Measurements from ENCODE around the gene PRRC2B.

Gene PRRC2B

DNA sequence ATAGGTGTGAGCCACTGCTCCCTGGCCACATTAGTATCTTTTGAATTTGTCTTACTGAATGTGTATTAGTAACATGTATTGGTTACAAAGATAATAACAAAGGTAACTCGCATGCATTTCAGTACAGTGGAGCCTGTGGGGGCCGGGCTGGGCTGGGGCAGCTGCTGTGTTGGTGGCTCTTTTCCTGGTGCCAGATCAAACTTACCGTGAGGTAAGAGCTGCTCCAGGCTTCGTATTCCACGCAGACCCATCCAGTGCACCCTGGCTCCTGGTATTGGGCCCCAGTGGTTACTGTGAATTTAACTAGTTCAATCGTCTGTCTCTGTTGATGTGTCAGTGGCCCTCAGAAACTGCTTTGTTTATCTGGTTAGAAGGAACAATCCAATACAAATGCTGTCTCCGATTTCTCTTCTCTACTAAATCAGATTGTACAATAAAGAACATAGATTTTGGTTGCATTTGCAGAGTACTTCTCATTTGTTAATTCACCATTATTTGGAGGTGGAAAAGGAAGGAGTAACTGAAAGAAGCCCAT is 15.6 kb downstream of the PRRC2B start:
- DNase-seq (ENCODE audit: low read depth), result no peak

DNA sequence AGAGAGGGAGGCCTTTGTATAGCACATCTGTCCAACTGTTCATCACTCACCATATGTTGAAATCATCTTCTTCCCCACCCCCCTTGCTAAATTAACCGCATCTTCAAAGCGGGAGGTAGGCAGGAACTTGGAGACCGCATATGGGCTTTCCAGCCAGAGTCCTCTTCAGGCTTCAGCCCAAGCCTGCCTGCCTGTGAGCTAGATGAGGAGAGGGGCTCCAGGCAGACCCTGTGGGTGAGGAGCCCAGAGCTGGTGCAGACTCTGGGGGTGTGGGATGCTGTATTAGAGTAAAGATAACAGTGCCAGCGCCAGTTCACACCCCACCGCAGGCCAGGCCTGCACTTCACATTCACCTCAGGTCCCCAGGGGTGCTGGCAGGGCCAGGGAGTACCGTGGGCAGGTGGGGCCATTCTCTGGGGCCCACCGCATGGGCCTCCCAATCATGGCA is 16.2 kb downstream of the PRRC2B start:
- no peak for DNase-seq (ENCODE audit: low read depth)

DNA sequence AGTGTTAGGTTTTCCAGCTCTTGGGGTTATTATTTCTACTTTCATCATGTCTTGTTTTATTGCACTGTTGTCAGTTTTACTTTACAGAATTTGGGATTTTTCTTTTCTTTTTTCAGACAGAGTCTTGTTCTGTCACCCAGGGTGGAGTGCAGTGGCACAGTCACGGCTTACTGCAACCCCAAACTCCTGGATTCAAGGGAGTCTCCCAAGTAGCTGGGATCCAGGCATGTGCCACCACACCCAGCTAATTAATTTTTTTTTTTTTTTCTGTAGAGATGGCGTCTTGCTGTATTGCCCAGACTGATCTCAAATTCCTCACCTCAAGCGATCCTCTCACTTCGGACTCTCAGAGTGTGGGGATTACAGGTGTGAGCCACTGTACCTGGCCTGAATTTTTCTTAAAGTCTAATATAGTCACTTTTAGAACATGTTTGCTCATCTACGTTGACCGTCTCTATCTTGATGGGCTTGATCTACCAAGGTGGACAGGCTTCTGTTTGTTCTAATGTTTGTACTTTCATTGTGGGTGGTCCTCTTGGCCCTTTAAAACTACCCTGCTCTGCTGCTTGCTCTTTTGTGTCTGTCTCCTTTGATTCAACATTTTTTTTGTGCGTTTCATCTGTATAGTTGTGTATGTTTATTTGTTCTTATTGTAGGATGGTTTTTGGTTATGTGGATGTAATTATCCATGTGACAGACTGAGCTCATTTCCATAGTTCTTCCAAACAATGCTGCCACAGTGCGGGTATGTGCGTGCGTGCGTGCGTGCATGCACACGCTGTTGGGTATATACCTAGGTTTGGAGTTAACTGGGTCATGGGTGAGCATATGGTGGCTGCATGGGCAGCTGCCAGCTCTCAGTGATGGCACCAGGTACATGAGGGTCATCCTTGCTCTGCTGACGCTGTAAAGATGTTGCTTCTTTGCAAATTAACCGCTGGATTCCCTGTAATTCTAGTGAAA is 18.1 kb downstream of the PRRC2B start:
- DNase-seq (ENCODE audit: low read depth), result no peak

DNA sequence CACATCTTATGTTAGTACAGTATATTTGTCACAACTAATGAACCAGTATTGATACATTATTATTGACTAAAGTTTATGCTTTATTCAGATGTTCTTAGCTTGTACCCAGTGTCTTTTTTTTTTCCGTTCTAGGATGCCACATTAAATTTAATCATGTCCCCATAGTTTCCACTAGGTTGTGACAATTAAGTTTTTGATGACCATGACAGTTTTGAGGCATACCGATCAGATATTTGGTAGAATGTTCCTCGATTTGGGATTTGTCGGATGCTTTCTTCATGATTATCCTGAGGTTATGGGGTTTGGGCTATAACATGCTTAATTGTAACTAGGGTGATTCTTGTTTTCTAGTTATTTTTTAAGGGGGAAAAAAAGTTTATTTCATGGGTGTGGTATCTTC is 22.6 kb downstream of the PRRC2B start:
- no peak for DNase-seq (ENCODE audit: low read depth)

DNA sequence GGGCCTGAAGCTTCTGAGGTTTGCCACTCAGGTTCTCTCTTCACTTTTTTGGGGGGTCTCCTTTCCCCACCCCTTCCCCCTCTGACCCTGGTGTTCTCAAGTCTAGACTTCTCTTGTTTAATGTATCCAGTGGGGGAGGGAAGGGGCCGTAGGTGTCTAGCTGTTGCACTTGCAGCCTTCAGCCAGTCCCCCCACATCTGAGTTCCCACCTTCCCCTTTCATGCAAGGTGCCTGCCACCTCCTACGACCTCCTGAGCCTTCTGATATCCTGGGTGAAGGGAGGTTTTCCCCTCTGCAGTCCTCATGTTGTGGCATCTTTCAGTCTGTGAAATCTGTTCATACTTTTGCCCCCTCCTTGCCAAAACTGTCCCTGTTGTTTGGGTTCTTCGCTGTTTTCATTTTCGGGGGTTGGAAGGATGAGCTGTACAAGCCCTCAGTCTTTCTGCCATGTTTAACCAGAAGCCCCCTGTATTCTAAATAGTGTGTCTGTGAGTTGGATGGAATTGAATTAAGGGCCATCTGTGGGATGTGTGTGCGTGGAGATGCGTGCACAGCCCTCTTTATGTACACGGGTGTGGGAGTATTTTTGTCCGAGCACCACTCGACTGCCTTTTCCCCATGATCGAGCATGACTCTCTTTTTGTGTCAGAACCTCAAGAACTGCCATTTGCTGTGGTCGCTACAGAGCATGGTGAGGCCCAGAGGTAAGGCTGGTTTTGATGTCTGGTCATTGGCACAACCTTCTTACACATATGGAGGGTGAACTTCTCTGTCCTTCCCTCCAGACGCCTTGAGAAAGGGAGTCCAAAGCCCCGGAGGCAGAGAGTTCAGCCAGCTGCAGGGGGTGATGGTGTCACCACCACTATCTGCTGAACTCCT is 23.6 kb downstream of the PRRC2B start:
- no peak for DNase-seq (ENCODE audit: low read depth)

DNA sequence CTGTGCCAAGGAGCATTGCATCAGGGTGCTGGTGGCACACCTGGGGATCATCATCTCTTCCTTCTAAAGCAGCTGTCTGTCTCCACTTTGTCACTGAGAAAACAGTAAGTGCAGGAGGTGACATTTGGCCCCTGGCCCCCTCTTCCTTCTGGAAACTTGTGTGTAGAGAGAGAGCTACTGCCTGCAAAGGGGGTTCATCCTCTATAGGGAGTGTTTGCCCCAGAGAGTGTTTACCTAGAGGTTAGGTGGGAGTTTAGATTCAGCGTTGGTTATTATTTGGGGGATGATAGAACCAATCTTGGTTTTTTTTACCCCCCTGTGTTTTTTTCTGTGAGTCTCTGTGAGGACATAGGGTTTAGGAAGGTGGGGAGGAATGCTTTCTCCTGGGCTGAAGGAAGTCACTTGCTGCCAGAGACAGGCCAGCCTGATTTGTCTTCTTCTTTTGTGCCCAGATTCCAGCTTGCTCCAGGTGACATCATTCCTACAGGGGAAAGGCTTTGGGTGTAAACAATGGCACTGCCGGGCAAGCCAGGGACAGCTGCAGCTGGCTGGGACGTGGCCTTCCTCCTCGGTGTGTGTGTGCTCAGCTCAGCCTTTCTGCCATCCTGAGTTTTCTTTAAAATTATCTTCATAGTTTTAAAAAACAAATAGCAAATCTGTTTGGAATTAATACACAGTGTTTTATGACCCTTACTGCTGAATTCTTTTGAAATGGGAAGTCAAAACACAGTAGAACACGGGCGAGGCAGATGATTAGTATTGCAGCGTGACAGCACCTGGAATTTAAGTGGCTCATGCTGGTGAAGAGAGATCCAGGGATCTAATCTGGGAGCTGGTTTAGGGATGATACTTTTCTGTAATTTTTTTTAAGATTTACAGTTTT is 24.5 kb downstream of the PRRC2B start:
- no peak for DNase-seq (ENCODE audit: low read depth)

DNA sequence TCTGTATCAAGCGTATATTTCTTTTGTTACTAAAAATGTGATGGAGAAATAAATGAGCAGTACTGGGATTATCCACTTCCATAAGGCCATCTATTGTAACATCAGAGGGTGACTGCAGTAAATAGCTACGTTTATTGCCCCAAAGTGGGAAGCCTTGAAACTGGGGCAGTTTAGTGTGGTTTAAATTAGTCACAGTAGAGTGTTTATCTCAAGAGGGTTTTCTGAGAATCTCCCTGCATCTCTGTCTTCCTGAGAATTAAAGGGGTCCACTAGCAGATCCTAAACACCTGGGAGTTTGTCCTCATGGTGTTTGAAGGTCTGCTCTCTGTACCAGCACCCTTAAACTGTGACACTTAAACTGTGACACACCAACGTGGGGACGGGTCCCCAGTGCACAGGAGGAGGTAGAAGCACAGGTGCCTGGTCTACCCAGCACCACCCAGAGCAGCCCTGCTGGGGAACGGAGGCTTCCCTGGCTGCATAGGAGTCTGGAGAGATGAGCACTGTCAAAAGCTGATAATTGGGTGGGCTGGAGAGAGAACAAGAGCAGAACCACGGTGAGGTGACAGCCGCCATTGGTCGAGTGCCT is 25.2 kb downstream of the PRRC2B start:
- DNase-seq (ENCODE audit: low read depth), result no peak

DNA sequence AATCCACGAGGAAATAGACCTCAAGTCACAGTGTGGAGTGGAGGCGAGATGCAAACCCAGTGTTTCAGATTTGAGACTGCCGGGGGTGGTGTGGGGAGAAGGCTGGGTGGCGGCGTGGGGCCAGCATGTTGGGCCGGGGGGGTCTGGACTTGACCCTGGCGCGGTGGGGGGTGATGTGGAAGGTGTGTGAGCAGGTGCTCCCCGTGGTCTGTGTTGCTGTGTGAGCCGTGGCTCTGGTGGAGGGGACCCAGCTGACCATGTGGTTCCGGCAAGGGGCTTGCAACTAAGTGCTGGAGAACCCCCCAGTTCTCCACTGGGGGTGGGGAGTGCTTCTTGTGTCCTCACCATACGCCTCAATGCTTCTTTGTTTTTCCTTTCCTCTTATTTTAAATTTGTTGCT is 25.8 kb downstream of the PRRC2B start:
- DNase-seq (ENCODE audit: low read depth), result no peak

DNA sequence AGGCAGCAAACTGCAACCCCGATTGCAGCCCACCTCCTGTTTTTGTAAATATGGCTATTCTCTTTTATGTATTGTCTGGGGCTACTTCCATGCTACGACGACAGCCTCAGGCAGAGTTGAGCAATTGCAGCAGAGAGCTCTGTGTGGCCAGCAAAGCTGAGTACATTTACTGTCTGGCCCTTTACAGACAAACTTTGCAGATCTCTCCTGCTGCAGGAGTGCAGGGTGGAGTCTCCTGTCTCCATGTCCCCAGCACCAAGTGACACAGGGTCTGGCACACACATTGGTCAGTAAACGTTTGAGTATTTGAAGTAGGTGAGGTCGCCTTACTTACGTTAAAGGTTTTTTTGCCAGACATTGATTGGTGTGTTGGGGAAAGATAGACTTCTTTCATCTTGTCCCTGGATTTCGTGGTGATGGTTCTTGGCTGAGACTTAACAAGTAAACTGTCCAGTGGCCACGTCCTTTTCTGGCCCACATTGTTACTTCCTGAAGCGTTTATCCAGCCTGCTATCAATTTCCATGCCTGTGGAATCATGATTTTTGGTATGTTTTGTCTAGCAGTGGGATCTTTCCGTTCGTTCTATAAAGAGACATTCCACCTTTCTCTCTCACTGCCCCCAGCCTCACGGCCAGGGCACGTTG is 27.2 kb downstream of the PRRC2B start:
- no peak for DNase-seq (ENCODE audit: low read depth)

DNA sequence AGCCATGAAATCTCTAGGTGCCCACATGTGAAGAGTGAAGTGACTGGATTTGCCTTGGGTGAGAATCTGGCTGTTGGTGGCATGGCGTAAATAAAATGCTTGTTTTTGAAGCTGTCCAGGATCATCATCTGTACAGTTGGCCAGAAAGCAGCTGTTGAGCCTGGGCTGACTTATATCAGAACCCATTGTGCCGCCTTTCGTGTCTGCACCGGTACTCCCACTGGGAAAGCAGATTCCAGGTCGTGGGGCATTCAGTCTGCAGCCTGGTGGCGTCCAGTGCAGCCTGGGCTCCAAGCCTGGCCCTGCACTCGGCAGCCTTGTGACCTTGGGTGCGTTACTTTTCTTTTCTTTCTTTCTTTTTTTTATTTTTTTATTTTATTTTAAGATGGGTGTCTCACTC is 27.8 kb downstream of the PRRC2B start:
- no peak for DNase-seq (ENCODE audit: low read depth)

DNA sequence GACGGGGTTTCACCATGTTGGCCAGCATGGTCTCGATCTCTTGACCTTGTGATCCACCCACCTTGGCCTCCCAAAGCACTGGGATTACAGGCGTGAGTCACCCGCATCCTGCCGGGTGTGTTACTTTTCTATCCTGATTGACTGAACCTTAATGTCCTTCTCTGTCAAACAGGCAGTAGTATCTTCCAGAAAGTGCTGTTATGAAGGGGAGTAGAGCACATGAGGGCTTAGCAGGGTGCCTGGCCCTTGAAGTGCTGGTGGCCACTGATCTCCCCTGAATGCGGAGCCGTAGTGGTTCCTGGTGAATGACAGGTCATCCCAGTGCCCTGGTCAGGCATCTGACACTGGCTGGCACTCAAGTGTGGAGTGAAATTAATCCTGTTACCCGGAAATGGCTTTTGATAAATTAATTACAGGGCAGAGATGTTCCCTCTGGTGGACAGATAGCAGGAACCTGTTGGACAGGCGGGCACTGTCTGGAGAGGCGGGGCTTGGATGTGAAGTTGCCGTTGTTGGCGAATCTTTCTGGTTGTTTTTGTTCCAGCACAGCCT is 28.4 kb downstream of the PRRC2B start:
- DNase-seq (ENCODE audit: low read depth), result no peak

DNA sequence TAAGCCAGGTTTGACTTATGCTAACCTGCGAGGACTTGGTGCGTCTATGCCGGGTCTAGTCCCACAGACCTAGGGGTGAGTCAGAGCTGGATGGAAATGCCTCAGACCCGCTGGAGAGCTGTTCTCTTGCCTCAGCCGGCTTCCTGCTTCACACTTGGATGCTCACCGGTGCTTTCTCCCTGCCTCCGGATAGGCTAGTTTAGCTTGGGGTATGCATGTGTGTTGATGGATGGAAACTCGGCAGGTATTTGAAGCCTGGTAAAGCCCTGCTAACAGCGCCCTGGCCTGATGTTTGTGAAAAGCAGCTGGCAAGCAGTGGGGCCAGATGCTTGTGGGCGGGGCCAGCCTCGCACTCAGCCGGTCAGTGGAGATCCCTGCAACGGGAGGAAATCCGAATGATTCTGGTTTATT is 29.3 kb downstream of the PRRC2B start:
- DNase-seq (ENCODE audit: low read depth), result no peak

DNA sequence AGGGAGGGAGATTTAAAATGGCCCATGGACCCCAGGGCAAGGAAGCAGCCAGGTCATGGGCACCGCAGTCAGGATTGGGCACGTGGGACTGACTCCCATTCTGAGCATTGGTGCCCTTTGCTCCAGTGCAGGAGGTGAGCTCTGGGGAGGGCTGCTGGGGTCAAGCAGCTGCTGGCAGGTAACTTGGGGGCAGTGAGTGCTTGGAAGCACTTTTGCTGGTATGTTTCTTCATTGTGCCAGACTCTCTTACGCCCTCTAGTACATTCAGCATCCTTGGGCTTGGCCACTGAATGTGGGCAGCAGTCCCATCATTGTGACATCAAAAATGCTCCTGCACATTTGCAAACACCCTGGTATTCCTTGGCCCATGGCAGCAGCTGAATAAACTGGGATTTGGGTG is 32.7 kb downstream of the PRRC2B start:
- no peak for DNase-seq (ENCODE audit: low read depth)

DNA sequence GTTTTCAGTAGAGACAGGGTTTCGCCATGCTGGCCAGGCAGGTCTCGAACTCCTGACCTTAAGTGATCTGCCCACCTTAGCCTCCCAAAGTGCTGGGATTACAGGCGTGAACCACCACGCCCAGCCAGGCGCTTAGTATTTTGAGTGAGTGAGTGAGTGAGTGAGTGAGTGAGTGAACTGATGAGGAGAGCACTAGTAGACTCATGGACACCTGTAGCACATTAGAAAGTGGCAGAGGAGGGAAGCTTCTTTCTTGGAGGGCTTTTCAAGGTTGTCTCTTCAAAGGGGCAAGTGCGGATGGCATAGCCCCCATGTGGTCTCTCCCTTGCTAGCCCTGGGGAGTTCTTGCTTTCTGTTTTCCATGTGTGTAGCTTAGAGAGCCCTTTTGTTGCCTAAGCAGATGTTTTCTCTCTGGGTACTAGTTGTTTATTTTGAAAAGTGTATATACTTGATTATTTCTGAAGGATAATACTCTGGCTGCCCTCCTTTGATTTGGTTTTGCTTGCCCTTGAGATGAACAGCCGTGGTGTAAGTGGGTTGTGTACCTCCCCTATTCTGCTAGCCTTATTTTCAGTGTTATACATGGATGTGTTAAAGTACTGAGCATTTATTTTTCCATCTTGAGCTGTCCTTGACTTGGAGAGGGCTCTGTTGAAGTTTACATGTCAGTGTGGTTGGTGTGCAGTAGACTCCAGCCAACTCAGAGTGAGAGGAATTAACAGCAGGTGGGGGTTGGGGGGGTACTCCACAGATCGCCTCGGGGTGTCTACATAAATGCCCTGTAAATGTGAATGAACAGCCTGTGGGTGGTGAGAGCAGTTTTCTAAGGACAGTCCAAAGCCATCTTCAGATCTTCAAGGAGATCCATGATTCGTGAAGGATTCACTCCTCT is 35.5 kb downstream of the PRRC2B start:
- no peak for DNase-seq (ENCODE audit: low read depth)

DNA sequence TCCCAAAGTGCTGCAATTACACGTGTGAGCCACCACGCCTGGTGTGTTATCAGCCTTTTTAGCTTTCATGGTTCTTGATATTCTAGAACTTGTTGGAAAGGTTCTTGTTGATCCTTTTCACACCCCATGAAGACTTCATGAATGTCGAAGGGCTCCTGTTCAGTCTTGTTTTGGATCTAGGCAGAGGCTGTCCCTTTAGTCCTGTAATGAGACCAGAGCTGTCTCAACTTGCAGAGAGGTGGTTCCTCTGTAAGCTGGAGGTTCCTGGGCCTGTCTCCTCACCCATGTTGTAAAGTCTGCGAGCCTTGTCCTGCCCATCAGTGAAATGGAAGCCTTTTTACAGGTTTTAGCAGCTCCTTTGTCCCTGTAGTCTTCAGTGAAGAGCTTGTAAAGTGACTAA is 38.2 kb downstream of the PRRC2B start:
- DNase-seq (ENCODE audit: low read depth), result no peak

DNA sequence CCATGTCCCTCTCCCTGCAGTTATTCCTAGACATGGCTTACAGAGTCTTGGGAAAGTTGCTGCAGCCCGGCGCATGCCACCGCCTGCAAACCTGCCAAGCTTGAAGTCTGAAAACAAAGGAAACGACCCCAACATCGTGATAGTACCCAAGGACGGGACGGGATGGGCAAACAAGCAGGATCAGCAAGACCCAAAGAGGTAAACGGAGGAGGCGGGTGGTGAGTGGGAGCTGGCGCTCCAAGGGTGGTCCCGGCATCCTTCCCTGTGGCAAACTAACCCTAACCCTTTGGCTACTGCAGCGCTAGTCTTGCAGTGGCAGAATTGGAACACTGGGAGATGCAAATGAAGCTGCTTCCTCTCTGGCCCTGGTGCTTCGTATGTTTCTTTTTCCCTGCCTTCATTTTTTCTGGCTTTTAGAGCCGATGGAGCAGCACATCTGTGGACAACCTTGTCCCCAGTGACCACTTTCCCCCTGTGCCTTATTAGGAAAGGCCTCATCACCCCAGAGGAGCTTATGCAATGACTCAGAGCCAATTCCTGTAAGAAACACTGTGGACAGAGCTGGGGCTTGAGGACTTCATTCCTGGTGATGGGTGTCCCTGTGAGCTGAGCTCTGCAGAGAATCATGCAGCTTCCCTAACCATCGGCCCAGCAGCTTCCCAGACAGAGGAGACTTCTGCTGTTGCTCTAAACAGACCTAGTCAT is 38.9 kb downstream of the PRRC2B start:
- no peak for DNase-seq (ENCODE audit: low read depth)

DNA sequence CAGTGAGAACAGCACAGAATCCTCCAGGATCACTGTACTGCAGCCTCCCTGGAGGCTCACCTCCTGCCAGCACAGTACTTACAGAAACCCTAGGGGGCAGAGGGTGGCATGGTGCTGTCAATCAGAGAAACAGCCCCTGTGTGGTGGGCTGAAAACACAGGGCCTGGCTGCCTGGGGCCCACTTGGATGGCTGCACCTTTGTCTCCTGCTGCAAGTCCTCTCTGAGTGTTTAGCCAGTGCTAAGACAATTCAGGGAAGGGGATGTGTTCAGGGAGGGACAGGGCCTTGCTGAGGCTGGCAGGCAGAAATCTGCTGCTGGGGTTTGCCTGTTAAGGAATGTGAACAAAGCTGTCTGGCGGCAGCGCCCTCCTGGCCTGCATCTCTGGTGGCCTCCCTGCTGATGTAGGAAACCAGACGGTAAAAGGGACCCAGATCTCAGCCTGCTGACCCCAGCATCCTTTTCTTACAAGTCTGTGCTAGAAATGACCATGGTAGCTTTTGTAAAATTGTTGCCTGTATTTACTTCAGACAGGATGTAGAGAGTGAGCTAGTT is 39.5 kb downstream of the PRRC2B start:
- DNase-seq (ENCODE audit: low read depth), result no peak

DNA sequence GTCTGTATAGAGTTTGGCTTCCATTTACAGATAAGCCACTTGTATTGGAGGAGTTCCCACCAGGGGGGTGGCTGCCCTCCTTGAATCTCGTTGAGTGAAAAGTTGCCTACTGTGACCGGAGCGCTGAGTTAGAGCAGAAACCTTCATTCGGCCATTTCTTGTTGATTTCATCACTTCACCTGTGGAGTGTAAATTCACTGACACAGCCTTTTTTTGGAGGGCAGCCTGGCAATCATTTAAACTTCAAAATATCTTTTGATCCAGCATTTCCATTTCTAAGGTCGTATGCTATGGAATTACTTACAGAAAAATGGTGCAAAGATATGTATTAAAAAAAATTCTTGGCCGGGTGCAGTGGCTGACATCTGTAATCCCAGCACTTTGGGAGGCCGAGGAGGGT is 40.8 kb downstream of the PRRC2B start:
- DNase-seq (ENCODE audit: low read depth), result no peak
